H1 (cell line): ENCODE data around the gene IKBIP. TPM values are rescaled to one million over a fixed set of nuclear protein-coding genes. Genes with fewer than 3 reads are reported as not detected.

ENCODE experiments used
- CTCF ChIA-PET: fragments of 300-600 bp; sonication (Branson Sonifier 250); formaldehyde crosslinking; loops from one replicate; lab custom pipeline; 2021; ENCODE audit not compliant: partially characterized antibody; lab: Charles Lee
- POLR2A ChIA-PET: fragments of 300-600 bp; sonication (Branson Sonifier 250); formaldehyde crosslinking; loops from one replicate; lab custom pipeline; 2021; ENCODE audit warnings: inconsistent platforms; ENCODE audit not compliant: partially characterized antibody; lab: Charles Lee
- DNase-seq, 2 experiments: peaks; one replicate each; pipeline versions ENCODE4 v3.0.0 to v3.0.0-alpha.2; 2010 to 2022; ENCODE audit warnings: low spot score in 2 of 2, low read depth in 1 of 2, mixed read lengths in 1 of 2
- FAIRE-seq: peaks from 2 replicates; lab custom pipeline; 2011; peaks lifted over from hg19 to GRCh38; lab: Jason Lieb, UNC
- H2AFZ ChIP-seq: 2 replicates; pipeline ENCODE4 v1.8.1; 2012; ENCODE audit warnings: low read length, inconsistent platforms
- H2AK5ac ChIP-seq: 2 replicates; pipeline ENCODE4 v1.6.1; 2013; ENCODE audit warnings: low read depth, low read length
- H2BK120ac ChIP-seq: replicated peaks from 2 replicates; pipeline ENCODE3; 2013; ENCODE audit warnings: low read depth, low read length, inconsistent platforms
- H2BK12ac ChIP-seq: 2 replicates; pipeline ENCODE4 v1.6.1; 2013; ENCODE audit warnings: low read depth, low read length
- H2BK15ac ChIP-seq: 2 replicates; pipeline ENCODE4 v1.6.1; 2013; ENCODE audit warnings: low read length
- H2BK20ac ChIP-seq: 2 replicates; pipeline ENCODE4 v1.6.1; 2013; ENCODE audit warnings: low read length
- H2BK5ac ChIP-seq: 2 replicates; pipeline ENCODE4 v1.6.1; 2013; ENCODE audit warnings: low read depth, low read length
- H3K14ac ChIP-seq: 2 replicates; pipeline ENCODE4 v1.6.1; 2013; ENCODE audit warnings: inconsistent platforms; ENCODE audit not compliant: insufficient read length
- H3K18ac ChIP-seq: 2 replicates; pipeline ENCODE4 v1.6.1; 2013; ENCODE audit warnings: low read length; ENCODE audit errors: extremely low read depth
- H3K23ac ChIP-seq: 2 replicates; pipeline ENCODE4 v1.6.1; 2013; ENCODE audit warnings: inconsistent platforms; ENCODE audit not compliant: insufficient read length
- H3K23me2 ChIP-seq: 2 replicates; pipeline ENCODE4 v1.6.1; 2013; ENCODE audit warnings: low read depth, low read length
- H3K27ac ChIP-seq: 2 replicates; pipeline ENCODE4 v1.6.1; 2011; ENCODE audit warnings: low read depth, low read length, inconsistent platforms
- H3K27me3 ChIP-seq, 4 experiments: replicated peaks in 1 of 4; 1 replicate in 1 of 4; 2 replicates in 3 of 4; pipeline versions ENCODE4 v1.6.1 to v1.8.1; 2011 to 2013; ENCODE audit warnings: low read length in 3 of 4, mild to moderate bottlenecking in 3 of 4, inconsistent platforms in 2 of 4, mixed read lengths in 2 of 4, moderate library complexity in 1 of 4; ENCODE audit not compliant: control insufficient read depth in 3 of 4, insufficient read depth in 3 of 4; ENCODE audit errors: extremely low read depth in 1 of 4
- H3K36me3 ChIP-seq, 4 experiments: 2 replicates each; pipeline versions ENCODE4 v1.6.1 to v1.8.1; 2011 to 2013; ENCODE audit warnings: mild to moderate bottlenecking in 4 of 4, low read length in 3 of 4, moderate library complexity in 2 of 4, control low read depth in 1 of 4, inconsistent platforms in 1 of 4; ENCODE audit not compliant: insufficient read depth in 4 of 4, control insufficient read depth in 2 of 4
- H3K4ac ChIP-seq: replicated peaks from 2 replicates; pipeline ENCODE3; 2013; ENCODE audit warnings: low read length, low read depth, mixed read lengths, inconsistent platforms; ENCODE audit not compliant: insufficient read length
- H3K4me1 ChIP-seq, 4 experiments: replicated peaks in 1 of 4; 1 replicate in 1 of 4; 2 replicates in 3 of 4; pipeline versions ENCODE4 v1.6.1 to v1.8.1; 2011 to 2013; ENCODE audit warnings: low read length in 3 of 4, inconsistent platforms in 2 of 4, mixed read lengths in 1 of 4; ENCODE audit not compliant: insufficient read depth in 4 of 4, control insufficient read depth in 3 of 4
- H3K4me2 ChIP-seq, 2 experiments: 2 replicates each; pipeline versions ENCODE4 v1.6.1 to v1.8.1; 2011 to 2013; ENCODE audit warnings: low read depth in 2 of 2, low read length in 2 of 2, control low read depth in 1 of 2, inconsistent platforms in 1 of 2, mild to moderate bottlenecking in 1 of 2; ENCODE audit not compliant: insufficient read depth in 1 of 2
- H3K4me3 ChIP-seq, 4 experiments: fragments of 200-600, 300-600 bp in 1 of 4; sonication (generic), shearing (Covaris generic), sonication (Bioruptor Twin) in 1 of 4; 2 replicates each; pipeline versions ENCODE4 v1.5.1 to v1.8.1; 2011 to 2016; ENCODE audit warnings: low read length in 4 of 4, low read depth in 3 of 4, control low read depth in 2 of 4, inconsistent platforms in 2 of 4, mild to moderate bottlenecking in 2 of 4, mixed read lengths in 1 of 4, moderate library complexity in 1 of 4; ENCODE audit not compliant: insufficient read depth in 2 of 4; ENCODE audit errors: extremely low read depth in 1 of 4
- H3K56ac ChIP-seq: replicated peaks from 2 replicates; pipeline ENCODE3; 2013; ENCODE audit warnings: low read depth, mild to moderate bottlenecking, mixed read lengths, low read length, inconsistent platforms; ENCODE audit not compliant: insufficient read length
- H3K79me1 ChIP-seq: 2 replicates; pipeline ENCODE4 v1.6.1; 2013; ENCODE audit warnings: low read depth, low read length, control low read depth
- H3K79me2 ChIP-seq, 2 experiments: 2 replicates each; pipeline versions ENCODE4 v1.6.1 to v1.8.1; 2012 to 2013; ENCODE audit warnings: low read length in 2 of 2, mild to moderate bottlenecking in 2 of 2, inconsistent platforms in 1 of 2; ENCODE audit not compliant: insufficient read depth in 2 of 2, control insufficient read depth in 1 of 2
- H3K9ac ChIP-seq, 4 experiments: replicated peaks in 1 of 4; 1 replicate in 1 of 4; 2 replicates in 3 of 4; pipeline versions ENCODE4 v1.6.1 to v1.8.1; 2011 to 2013; ENCODE audit warnings: low read depth in 3 of 4, low read length in 3 of 4, control low read depth in 2 of 4, mild to moderate bottlenecking in 2 of 4, moderate library complexity in 2 of 4, inconsistent platforms in 1 of 4; ENCODE audit errors: extremely low read depth in 1 of 4
- H3K9me3 ChIP-seq, 2 experiments: 2 replicates each; pipeline versions ENCODE4 v1.6.1 to v1.8.1; 2012 to 2013; ENCODE audit warnings: mild to moderate bottlenecking in 2 of 2, moderate library complexity in 2 of 2, control low read depth in 1 of 2, inconsistent platforms in 1 of 2, low read depth in 1 of 2, low read length in 1 of 2, mixed read lengths in 1 of 2; ENCODE audit not compliant: insufficient read depth in 2 of 2
- H4K20me1 ChIP-seq, 2 experiments: replicated peaks in 1 of 2; 2 replicates each; pipeline versions ENCODE3 to v1.8.1; 2011 to 2013; ENCODE audit warnings: inconsistent platforms in 2 of 2, low read length in 2 of 2, mild to moderate bottlenecking in 1 of 2; ENCODE audit not compliant: insufficient read depth in 2 of 2, control insufficient read depth in 1 of 2
- H4K5ac ChIP-seq: 2 replicates; pipeline ENCODE4 v1.6.1; 2013; ENCODE audit warnings: low read length, low read depth, mixed read lengths, inconsistent platforms; ENCODE audit not compliant: insufficient read length
- H4K8ac ChIP-seq: 2 replicates; pipeline ENCODE4 v1.8.0; 2013; ENCODE audit warnings: mild to moderate bottlenecking, moderate library complexity, low read length, inconsistent platforms; ENCODE audit not compliant: insufficient read depth; ENCODE audit errors: extremely low read depth
- H4K91ac ChIP-seq: replicated peaks from 2 replicates; pipeline ENCODE3; 2013; ENCODE audit warnings: low read length, mixed read lengths, inconsistent platforms; ENCODE audit not compliant: insufficient read length
- ATF2 ChIP-seq: IDR thresholded peaks from 2 replicates; pipeline ENCODE4 v1.6.1; 2012; ENCODE audit warnings: low read length, inconsistent platforms
- CREB1 ChIP-seq: IDR thresholded peaks from 2 replicates; pipeline ENCODE4 v1.6.1; 2012; ENCODE audit warnings: inconsistent platforms
- EP300 ChIP-seq, 2 experiments: IDR thresholded peaks; 1 replicate in 1 of 2; 2 replicates in 1 of 2; pipeline ENCODE4 v1.6.1; 2011 to 2012; ENCODE audit warnings: low read depth in 2 of 2, low read length in 2 of 2, mild to moderate bottlenecking in 2 of 2, borderline replicate concordance in 1 of 2, inconsistent platforms in 1 of 2, moderate library complexity in 1 of 2
- GTF2F1 ChIP-seq: IDR thresholded peaks from 2 replicates; pipeline ENCODE4 v1.6.1; 2012; ENCODE audit warnings: low read depth, low read length, improper control_type of control experiment, borderline replicate concordance
- KDM4A ChIP-seq: IDR thresholded peaks from one replicate; pipeline ENCODE4 v1.7.1; 2012; ENCODE audit warnings: low read depth, mild to moderate bottlenecking, moderate library complexity, low read length, inconsistent platforms; ENCODE audit not compliant: severe bottlenecking
- NANOG ChIP-seq: IDR thresholded peaks from 2 replicates; pipeline ENCODE4 v1.6.1; 2011; ENCODE audit warnings: low read length, low read depth, mild to moderate bottlenecking, inconsistent platforms; ENCODE audit not compliant: insufficient read depth, poor library complexity, severe bottlenecking
- POU5F1 ChIP-seq: IDR thresholded peaks from 2 replicates; pipeline ENCODE4 v1.6.1; 2011; ENCODE audit warnings: low read depth, mild to moderate bottlenecking, low read length, moderate library complexity
- RNF2 ChIP-seq: fragments of 200-900, 300-1000 bp; sonication (generic); IDR thresholded peaks from 2 replicates; pipeline ENCODE4 v1.7.1; 2016; ENCODE audit warnings: borderline replicate concordance, low read depth, mild to moderate bottlenecking, antibody characterized with exemption, low read length; ENCODE audit not compliant: poor library complexity, severe bottlenecking; ENCODE audit errors: missing control alignments
- SRF ChIP-seq: IDR thresholded peaks from 2 replicates; pipeline ENCODE4 v1.6.1; 2011; ENCODE audit warnings: mild to moderate bottlenecking, low read depth, low read length, moderate library complexity
- TAF1 ChIP-seq: IDR thresholded peaks from 2 replicates; pipeline ENCODE4 v1.6.1; 2011; ENCODE audit warnings: mild to moderate bottlenecking, low read depth, low read length
- TBP ChIP-seq: IDR thresholded peaks from 2 replicates; pipeline ENCODE4 v1.6.1; 2011; ENCODE audit warnings: low read depth, low read length, improper control_type of control experiment
- ZNF274 ChIP-seq: IDR thresholded peaks from 2 replicates; pipeline ENCODE4 v1.7.0; 2012; ENCODE audit warnings: low read length, borderline replicate concordance; ENCODE audit errors: extremely low read depth
- WGBS, 2 experiments: shearing (Covaris generic) in 1 of 2; methylation state at CpG; one replicate each; pipeline versions ENCODE4 v1.1.6 to v1.1.7; 2013 to 2015; ENCODE audit warnings: low lambda C conversion rate in 2 of 2, mixed read lengths in 2 of 2, inconsistent platforms in 1 of 2, low coverage in 1 of 2, missing lambda C conversion rate in 1 of 2; ENCODE audit not compliant: insufficient replicate concordance in 2 of 2, insufficient coverage in 1 of 2, insufficient read length in 1 of 2; ENCODE audit errors: extremely low coverage in 1 of 2, missing lambda C conversion rate in 1 of 2; 5-methylcytosine and 5-hydroxymethylcytosine counted together
- polyA plus RNA-seq, 7 experiments: library from polyadenylated mRNA; depleted of rRNA in 3 of 7; stranded (reverse) in 5 of 7; unstranded in 2 of 7; fragments of >200 nt in 5 of 7; fragments of 200-250 nt in 2 of 7; gene quantifications; 1 replicate in 5 of 7; 2 replicates in 1 of 7; 4 replicates in 1 of 7; pipeline versions ENCODE4 v1.2.1 to v1.2.3, GENCODE V29; 2011 to 2013; ENCODE audit warnings: missing spikeins in 2 of 7, mixed read lengths in 2 of 7
- total RNA-seq: library from RNA; stranded (reverse); fragmentation: NEBNext Ultra II Directional; extraction: Animal tissue kit (Norgen Biotek cat#: 25700); gene quantifications from 2 replicates; pipeline ENCODE4 v1.2.1, GENCODE V29; 2021

Gene IKBIP
- total and polyA plus RNA-seq, 2 of the 8 experiments (the other 6 are each of a cell fraction or from before 2014, with no cell fraction given): 2.7 to 12.4 TPM

GRCh38 chr12:98638009-98638408 is 6.6 kb downstream of the IKBIP start:
- Histone ChIP-seq H2BK12ac (no peak overlapping the region), H4K91ac (no peak overlapping the region), H3K79me1 (no peaks in the 10 kb centered on the region; the same call in 1 of the 2 replicates), H4K20me1 (peaks cover 2% of the 10 kb centered on the region in 2 experiments), H2BK120ac (no peak overlapping the region), H4K8ac (no peak overlapping the region), H3K23me2 (no peaks in the 10 kb centered on the region), H2AFZ (no peak overlapping the region), H2BK20ac (no peak overlapping the region), H3K36me3 (0 out of 8 replicates have a peak, but pooled peaks cover 0 to 2% (median 0%) of the 10 kb centered on the region in 4 experiments), H2BK5ac (no peak overlapping the region), H3K9ac (no peak overlapping the region), H2BK15ac (no peak overlapping the region), H4K5ac (no peak overlapping the region), H3K56ac (no peak overlapping the region), H3K79me2 (peaks cover 0 to 3% of the 10 kb centered on the region in 2 experiments; a peak in 1 of 4 replicates), H3K4me3 (no peak overlapping the region), H3K23ac (no peak overlapping the region), H3K4ac (no peak overlapping the region), H3K27ac (no peak overlapping the region), H3K27me3 (no peaks in the 10 kb centered on the region), H3K18ac (no peak overlapping the region), H3K4me1 (no peaks in the 10 kb centered on the region), H2AK5ac (no peak overlapping the region), H3K9me3 (no peaks in the 10 kb centered on the region), H3K4me2 (no peak overlapping the region), H3K14ac (no peak overlapping the region)
- 98% methylated on average over 2 of the region's 2 CpGs; no CpG with 5 or more reads in 1 of the 2 experiments for WGBS, 2 experiments
- ChIA-PET CTCF (interaction anchor here (0.9 to 1.2 kb wide), 4 partner anchors 14 to 361 kb away, joined by 3 to 4 read pairs (median 3); no protein-coding TSS in a partner anchor), POLR2A (interaction anchor here (0.8 kb wide), 1 partner anchor 13 kb away, joined by 3 read pairs; no protein-coding TSS in a partner anchor)
- FAIRE-seq: no peak
- no peak for DNase-seq
- no peak for TF ChIP-seq ATF2
- no peak for TF ChIP-seq NANOG
- no peak for TF ChIP-seq ZNF274
- no peak for TF ChIP-seq EP300 (IDR thresholded peaks at IDR 0.05; ENCODE audit: borderline replicate concordance in 1 of 2, low read depth in 2 of 2, low read length in 2 of 2)
- TF ChIP-seq POU5F1: no peak
- no peak for TF ChIP-seq TAF1
- no peak for TF ChIP-seq RNF2
- TF ChIP-seq GTF2F1: no peak
- no peak for TF ChIP-seq KDM4A
- no peak for TF ChIP-seq CREB1
- no peak for TF ChIP-seq SRF
- no peak for TF ChIP-seq TBP
